ENCODE measurements around the gene TOMM7. TPM values are rescaled to one million over a fixed set of nuclear protein-coding genes. Genes with fewer than 3 reads are reported as not detected.
"Not testable (repeated sequence)": the region's sequence is repeated elsewhere in the genome, so short reads cannot be mapped to it uniquely, and the experiment has no call there.

The TOMM7 gene
- total RNA-seq, 1 donor from 2014 or later, result 173 TPM

DNA sequence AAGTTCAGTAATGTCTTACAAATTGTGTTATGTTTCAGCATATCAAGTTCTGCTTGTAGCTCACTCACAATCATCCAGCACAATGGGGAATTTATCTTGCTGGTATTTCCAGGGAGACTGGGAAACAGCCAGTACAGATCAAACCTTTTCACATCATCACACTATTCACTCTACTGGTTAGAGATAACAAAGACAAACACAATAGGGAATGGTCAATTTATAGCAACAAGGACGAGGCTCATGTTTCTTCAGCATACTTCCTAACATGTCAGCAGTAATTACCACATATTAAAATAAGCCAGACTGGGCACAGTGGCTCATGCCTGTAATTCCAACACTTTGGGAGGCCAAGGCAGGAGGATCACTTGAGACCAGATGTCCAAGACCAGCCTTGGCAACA lies 38.3 kb downstream of the TOMM7 start:
- no peak for DNase-seq (ENCODE audit: low read depth in 2 of 2)

- no peak for DNase-seq (ENCODE audit: low read depth in 2 of 2)
These were observed 39.2 kb downstream of the TOMM7 start for GRCh38 chr7:22783421-22783820.

DNA sequence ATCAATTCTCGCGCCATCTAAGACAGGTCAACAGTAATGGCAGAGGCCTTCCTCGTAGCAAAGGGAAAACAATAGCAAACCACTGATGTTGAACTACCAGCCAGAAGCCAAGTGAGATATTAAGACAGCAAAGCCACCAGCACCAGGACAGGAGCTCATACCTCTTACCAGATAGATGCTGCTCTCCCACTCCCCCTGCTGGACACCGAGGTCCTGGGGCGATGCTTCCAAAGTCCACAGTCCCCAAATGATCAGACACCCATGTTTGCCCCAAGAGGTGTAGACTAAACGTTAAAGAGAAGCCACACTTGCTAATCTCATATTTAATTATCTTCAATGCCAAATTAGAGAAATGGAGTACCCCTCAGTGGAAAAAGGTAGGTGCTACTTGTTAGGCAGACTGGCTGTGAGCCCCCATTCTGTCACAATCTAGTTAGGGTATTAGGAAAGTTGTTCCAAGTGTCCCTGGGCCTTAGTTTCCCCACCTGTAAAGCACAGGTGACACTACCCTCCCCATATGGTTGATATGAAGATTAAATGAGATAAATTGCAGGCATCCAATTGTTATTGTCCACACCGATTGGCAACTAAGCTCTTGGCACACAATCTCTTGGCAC lies 39.9 kb downstream of the TOMM7 start:
- DNase-seq (ENCODE audit: low read depth in 2 of 2), result peak; percentile 76 to 82

DNA sequence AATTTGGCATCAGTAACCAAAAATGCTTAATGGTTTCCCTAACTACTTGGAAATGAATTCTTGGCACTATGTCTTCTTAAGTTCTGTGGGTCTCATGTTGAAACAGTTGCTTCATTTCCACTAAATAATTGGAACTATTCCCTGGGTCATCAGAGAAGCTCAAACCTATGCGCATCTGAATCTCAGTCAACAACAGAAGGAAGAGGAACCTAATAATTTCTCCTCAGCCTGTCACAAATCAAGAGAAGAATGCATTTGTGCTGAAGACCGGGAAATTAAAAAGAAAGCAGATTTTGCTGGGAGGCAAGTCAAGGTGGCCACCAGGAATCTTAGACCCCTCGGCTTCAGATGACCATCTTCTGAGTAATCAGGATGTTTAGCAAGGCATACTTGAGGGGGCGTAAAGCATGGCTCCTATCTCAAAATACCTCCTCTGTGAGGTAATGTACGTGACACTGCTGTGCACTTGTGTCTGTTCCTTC lies 41.4 kb downstream of the TOMM7 start:
- peak in 1 of 2 donors; percentile 4 for DNase-seq (ENCODE audit: low read depth in 2 of 2)

DNA sequence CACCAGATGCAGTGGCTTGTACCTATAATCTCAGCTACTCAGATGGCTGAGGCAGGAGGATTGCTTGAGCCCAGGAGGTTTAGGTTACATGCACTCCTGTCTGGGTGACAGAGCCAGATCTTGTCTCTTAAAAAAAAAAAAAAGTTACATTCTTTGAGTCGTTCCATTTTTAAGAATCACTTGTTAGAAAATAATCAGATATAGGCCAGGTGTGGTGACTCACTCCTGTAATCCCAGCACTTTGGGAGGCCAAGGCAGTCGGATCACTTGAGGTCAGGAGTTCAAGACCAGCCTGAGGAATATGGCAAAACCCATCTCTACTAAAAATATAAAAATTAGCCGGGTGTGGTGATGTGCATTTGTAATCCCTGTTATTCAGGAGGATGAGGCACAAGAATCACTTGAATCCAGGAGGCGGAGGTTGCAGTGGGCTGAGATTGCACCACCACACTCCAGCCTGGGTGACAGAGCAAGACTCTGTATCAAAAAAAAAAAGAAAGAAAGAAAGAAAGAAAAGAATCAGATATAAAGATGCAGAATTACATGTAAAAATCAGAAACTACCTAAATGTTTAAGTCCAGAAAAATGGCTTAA lies 42.8 kb downstream of the TOMM7 start:
- DNase-seq (ENCODE audit: low read depth in 2 of 2), result not testable (repeated sequence)

- no peak for DNase-seq (ENCODE audit: low read depth in 2 of 2)
These were observed 45.7 kb downstream of the TOMM7 start for GRCh38 chr7:22776964-22777363.

DNA sequence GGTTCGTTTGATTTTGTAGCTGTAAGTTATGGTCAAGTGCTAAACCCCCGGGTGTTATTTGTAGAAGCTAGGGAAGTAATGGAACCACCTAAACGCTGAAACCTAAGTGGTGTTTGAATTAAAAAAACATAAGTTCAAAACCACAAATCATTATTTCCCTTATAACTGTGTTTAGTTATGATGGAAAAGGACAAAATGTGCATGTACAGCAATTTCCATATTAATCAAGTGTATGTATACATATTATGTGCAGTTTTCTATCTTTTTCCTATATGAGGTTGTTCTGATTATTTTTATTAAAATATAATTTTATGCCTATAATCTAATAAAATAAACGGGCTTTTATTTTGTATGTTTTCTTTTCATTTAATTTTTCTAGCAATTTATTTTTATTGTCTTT lies 49.8 kb downstream of the TOMM7 start:
- DNase-seq (ENCODE audit: low read depth in 2 of 2), result no peak

- DNase-seq (ENCODE audit: low read depth in 2 of 2), result no peak
These were observed 50.8 kb downstream of the TOMM7 start for GRCh38 chr7:22771872-22772228.

DNA sequence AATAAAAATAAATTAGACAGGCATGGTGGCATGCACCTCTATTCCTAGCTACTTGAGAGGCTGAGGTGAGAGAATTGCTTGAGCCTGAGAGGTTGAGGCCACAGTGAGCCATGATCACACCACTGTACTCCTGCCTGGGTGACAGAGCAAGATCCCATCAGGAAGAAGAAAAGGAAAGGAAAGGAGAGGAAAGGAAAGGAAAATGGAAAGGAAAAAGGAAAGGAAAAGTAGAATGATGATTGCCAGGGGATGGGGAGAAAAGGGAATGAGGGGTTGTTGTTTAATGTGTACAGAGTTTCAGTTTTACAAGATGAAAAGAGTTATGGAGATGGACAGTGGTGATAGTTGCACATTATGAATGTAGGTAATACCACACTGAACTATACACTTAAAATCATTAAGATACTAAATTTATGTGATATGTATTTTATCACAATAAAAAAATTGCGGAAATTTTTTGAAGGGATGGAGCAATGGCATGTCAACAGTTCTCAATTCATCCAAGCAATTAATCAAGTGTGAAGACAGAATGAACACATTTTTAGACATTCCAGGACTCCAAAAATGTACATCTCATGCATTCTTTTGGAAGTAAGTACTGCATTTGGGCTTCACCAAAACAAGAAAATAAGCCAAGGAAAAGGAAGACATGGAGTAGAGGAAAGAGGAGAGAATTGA lies 51.3 kb downstream of the TOMM7 start:
- no peak for DNase-seq (ENCODE audit: low read depth in 2 of 2)

- no peak for DNase-seq (ENCODE audit: low read depth in 2 of 2)
These were observed 57.0 kb downstream of the TOMM7 start for GRCh38 chr7:22765609-22766008.

Other genes starting within 250 kb of the TOMM7 start
- gene IL6, start 95.6 kb downstream of the TOMM7 start, total RNA-seq, result 0.60 and 0.87 TPM in 2 replicates
- gene HYCC1, start 191.3 kb upstream of the TOMM7 start, total RNA-seq, result 26.8 and 27.7 TPM in 2 replicates

Data from lung microvascular endothelial cell (primary cell).